WI38 (cell line): Measurements from ENCODE around the gene FAP.

Experiments used
- H3K4me3 ChIP-seq: 2 replicates; pipeline ENCODE4 v1.5.1; 2011; ENCODE audit warnings: low read depth, mild to moderate bottlenecking, control low read depth, low read length
- TF ChIP-seq, protein P1 (sequence below): IDR thresholded peaks from 2 replicates; pipeline ENCODE4 v1.5.1; 2012; ENCODE audit warnings: low read depth, mild to moderate bottlenecking, control low read depth, low read length

The FAP gene

DNA sequence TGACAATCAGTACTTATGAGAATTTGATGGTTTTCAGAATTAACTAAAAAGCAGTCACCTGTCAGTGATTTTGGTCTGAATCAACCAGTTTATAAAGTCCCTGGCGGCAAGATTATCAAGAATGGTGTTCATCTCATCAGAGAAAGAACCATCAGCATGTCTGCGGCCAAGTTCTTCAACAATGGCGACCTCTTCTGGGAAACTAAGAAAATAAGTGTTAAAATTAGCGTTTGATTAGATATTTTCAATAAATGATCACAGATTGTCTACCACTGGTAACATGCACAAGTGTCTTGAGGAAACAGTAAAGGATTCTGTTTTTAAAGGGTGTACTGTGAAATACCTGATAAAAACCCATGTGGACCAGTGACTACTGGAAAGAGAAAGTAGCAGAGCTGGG, 99.3 kb downstream of the FAP start:
- H3K4me3 ChIP-seq = no peak overlapping the region
- TF ChIP-seq, protein P1, sequence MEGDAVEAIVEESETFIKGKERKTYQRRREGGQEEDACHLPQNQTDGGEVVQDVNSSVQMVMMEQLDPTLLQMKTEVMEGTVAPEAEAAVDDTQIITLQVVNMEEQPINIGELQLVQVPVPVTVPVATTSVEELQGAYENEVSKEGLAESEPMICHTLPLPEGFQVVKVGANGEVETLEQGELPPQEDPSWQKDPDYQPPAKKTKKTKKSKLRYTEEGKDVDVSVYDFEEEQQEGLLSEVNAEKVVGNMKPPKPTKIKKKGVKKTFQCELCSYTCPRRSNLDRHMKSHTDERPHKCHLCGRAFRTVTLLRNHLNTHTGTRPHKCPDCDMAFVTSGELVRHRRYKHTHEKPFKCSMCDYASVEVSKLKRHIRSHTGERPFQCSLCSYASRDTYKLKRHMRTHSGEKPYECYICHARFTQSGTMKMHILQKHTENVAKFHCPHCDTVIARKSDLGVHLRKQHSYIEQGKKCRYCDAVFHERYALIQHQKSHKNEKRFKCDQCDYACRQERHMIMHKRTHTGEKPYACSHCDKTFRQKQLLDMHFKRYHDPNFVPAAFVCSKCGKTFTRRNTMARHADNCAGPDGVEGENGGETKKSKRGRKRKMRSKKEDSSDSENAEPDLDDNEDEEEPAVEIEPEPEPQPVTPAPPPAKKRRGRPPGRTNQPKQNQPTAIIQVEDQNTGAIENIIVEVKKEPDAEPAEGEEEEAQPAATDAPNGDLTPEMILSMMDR = no peak

DNA sequence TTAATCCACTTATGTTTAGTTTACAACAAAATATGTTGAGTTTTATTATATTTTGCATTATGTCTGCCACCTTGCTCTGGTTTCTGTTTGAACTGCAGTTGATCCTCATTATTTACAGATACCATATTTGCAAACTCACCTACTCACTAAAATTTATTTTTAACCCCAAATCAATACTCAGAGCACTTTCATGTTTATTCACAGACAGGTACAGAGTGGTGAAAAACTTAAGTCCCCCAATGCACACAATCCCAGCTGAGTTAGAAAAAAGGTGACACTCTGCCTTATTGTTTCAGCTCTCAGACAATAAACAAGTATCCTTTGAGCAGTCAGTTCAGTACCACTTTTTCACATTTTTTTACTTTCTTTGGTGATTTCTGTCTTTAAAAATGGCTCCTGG, 104.9 kb downstream of the FAP start:
- no peak overlapping the region for H3K4me3 ChIP-seq
- TF ChIP-seq, protein P1 = no peak

DNA sequence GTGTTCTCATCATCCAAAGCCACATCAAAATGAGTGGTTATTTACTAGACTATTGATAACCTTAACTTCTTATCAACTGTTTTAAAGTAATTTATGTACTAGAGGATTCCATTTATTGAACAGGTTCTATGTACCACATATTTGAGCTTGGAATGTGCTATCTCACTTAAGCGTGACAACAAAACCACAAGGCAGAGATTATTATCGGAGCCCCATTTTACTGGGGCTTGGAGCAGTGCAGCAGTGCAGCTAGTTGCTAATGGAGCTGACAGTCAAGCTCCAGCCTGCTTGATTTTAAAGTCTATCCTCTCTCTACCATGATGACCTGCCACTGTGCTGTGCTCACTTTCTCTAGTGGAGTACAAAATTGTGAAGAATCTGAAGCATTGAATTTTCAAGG, 115.8 kb downstream of the FAP start:
- TF ChIP-seq, protein P1 = no peak

DNA sequence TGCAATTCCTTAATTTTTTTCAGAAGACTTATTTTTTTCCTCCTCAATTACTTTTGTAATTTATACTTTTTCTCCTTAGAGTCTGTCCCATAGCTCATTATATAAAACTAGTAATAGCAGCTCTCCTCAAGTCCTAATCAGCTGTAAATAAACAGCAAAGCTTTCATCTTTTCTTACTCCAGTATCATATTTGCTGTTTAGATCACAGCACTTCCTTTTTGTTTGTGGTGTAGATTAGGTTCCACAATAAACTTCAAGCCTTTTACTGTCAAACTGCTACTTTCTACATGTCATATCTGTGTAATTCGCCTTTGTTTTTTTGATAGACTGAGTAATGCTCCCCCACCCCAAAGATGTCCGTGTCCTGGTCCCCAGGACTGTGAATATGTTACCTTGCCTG, 116.7 kb downstream of the FAP start:
- H3K4me3 ChIP-seq = no peak overlapping the region
- TF ChIP-seq, protein P1 = no peak

More for the DNA sequence above, 115.8 kb downstream of the FAP start:
- no peak overlapping the region for H3K4me3 ChIP-seq

DNA sequence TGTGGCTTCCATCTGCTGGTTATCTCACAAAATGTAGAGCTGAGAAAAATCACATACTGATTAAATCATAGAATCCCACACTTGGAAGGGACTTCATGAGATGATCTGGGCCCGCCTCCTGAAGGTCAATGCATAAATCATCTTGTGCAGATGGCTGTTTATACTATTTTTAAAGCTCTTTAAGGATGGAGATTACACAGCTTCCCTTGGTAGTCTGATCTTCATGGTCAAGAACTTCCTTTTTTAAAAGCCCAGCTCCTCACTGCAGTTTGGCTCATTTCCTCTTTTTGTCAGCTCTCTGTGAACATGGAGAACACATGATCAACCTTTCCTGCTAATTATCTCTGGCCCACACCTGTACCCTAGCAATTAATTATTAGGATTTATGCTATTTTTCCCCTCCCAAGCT, 117.1 kb downstream of the FAP start:
- TF ChIP-seq, protein P1 = no peak

DNA sequence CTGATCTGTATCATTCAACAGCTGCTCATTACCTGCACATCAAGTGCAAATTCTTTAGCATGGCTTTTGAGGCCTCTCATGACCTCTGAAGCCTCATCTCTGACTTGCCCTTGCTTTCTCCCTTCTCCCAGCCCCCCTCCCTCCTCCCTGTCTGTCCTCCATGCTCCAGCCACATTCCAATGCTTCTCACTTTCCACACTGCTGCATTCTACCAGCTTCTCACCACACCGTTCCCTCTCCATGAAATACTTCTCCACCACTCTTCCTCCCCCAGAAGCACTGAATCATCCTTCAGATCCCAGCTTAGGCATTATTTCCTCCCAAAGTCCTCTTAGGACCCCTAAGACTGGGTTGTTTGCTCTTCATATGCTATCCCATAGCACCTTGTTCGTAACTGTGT, 118.1 kb downstream of the FAP start:
- TF ChIP-seq, protein P1 = no peak
- no peak overlapping the region for H3K4me3 ChIP-seq

More for the DNA sequence above, 117.1 kb downstream of the FAP start:
- H3K4me3 ChIP-seq = no peak overlapping the region

- TF ChIP-seq, protein P1 = no peak
- no peak overlapping the region for H3K4me3 ChIP-seq
These were observed 119.2 kb downstream of the FAP start for GRCh38 chr2:162123806-162124758.
